BLaER1 treated with 17β-estradiol and CSF1 and Interleukin-3, amounts not matched to agents 10 nM and 100 nM (cell line): ENCODE data around the gene LCA5L.
A peak's percentile ranks its signal among the peaks of the same experiment; 100 is the strongest.
"Not testable (repeated sequence)": the region's sequence is repeated elsewhere in the genome, so short reads cannot be mapped to it uniquely, and the experiment has no call there.

Source experiments
- H3K27ac ChIP-seq, 11 experiments: shearing (Covaris generic); formaldehyde crosslinking; 2 replicates each; pipeline ENCODE4 v1.8.1; 2022
- H3K27me3 ChIP-seq, 11 experiments: shearing (Covaris generic); formaldehyde crosslinking; 2 replicates each; pipeline ENCODE4 v1.8.1; 2022
- H3K36me3 ChIP-seq, 11 experiments: shearing (Covaris generic); formaldehyde crosslinking; 2 replicates each; pipeline ENCODE4 v1.8.1; 2022
- H3K4me1 ChIP-seq, 10 experiments: shearing (Covaris generic); formaldehyde crosslinking; 2 replicates each; pipeline ENCODE4 v1.8.1; 2022
- H3K4me2 ChIP-seq, 11 experiments: shearing (Covaris generic); formaldehyde crosslinking; 2 replicates each; pipeline ENCODE4 v1.8.1; 2022
- H3K4me3 ChIP-seq, 10 experiments: shearing (Covaris generic); formaldehyde crosslinking; 2 replicates each; pipeline ENCODE4 v1.8.1; 2022
- H3K9ac ChIP-seq, 11 experiments: shearing (Covaris generic); formaldehyde crosslinking; 2 replicates each; pipeline ENCODE4 v1.8.1; 2022
- H3K9me3 ChIP-seq, 11 experiments: shearing (Covaris generic); formaldehyde crosslinking; replicated peaks in 1 of 11; 2 replicates each; pipeline ENCODE4 v1.8.1; 2022
- H4K20me1 ChIP-seq, 11 experiments: shearing (Covaris generic); formaldehyde crosslinking; 2 replicates each; pipeline ENCODE4 v1.8.1; 2022
- Cebpa-rat ChIP-seq, 11 experiments: shearing (Covaris generic); IDR thresholded peaks; 2 replicates each; pipeline ENCODE4 v1.8.1; 2022

The LCA5L gene

DNA sequence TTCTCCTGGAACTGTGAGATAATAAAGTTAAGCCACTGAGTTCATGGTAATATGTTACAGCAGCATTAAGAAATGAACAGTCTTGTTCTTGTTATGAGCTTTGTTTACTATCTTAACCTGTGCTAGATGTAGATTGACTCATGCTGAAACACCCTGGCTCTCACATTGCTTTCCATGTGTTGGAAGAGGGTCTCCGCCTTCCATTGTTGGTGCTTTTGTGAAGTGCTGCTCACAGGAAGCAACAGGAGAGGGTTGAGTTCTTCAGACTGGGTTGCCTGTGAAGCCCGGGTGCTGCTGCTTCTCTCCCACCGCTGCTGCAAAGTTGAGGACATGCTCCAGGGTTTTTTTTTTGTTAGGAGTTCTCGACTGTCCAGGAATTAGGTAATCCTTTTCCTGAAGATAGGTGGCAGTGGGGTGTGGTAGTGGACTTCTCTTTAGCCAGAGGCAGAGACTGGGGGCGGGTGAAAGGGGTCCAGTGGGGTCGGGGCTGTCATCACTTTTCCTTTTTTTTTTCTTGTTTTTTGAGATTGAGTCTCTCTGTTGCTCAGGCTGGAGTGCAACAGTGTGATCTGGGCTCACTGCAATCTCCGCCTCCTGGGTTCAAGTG, 68.0 kb downstream of the LCA5L start:
- Histone ChIP-seq H3K9ac (no peak overlapping the region), H3K36me3 (no peaks in the 10 kb centered on the region; a peak in 2 of 22 replicates), H3K27me3 (no peaks in the 10 kb centered on the region), H4K20me1 (no peaks in the 10 kb centered on the region), H3K4me2 (no peak overlapping the region), H3K4me3 (no peak overlapping the region), H3K4me1 (peaks cover 16 to 50% (median 38%) of the 10 kb centered on the region in 10 experiments), H3K27ac (no peak overlapping the region), H3K9me3 (no peaks in the 10 kb centered on the region)
- no peak for TF ChIP-seq Cebpa-rat (IDR thresholded peaks at IDR 0.05)

DNA sequence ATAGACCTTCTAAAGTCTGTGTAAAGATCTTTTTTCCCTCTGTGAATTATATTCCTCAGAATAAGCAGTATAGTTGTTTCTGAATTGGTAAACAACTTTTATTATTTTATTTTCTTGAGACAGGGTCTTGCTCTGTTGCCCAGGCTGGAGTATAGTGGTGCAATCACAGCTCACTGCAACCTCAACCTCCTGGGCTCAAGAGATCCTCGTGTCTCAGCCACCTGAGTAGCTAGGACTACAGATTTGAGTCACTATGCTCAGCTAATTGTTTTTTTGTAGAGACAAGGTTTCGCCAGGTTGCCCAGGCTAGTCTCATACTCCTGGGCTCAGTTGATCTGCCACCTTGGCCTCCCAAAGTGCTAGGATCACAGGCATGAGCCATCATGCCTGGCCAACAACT, 70.1 kb downstream of the LCA5L start:
- Histone ChIP-seq H4K20me1 (no peaks in the 10 kb centered on the region), H3K4me3 (no peak overlapping the region), H3K4me2 (no peak overlapping the region), H3K4me1 (peaks cover 16 to 57% (median 38%) of the 10 kb centered on the region in 10 experiments), H3K9ac (no peak overlapping the region), H3K9me3 (no peaks in the 10 kb centered on the region), H3K27me3 (no peaks in the 10 kb centered on the region), H3K27ac (no peak overlapping the region), H3K36me3 (no peaks in the 10 kb centered on the region)
- TF ChIP-seq Cebpa-rat (IDR thresholded peaks at IDR 0.05) = no peak

DNA sequence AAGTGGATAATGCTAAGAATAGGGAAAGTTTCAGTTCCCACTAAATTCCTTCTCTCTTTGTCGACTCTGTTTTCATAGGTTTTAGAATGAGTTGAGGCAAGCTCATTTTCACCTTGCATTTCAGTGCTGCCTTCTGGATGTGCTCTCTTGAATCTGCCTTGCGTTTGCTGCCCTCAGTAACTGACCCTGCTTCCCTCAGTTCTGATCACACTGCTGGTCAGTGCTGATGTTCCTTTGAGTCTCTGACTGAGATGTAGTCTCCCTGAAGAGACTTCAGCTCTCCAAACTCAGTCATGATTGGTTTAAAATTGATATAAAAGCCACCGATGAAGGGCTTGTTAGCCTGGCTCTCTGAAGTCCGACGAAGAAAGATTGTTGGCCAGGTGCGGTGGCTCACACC, 71.5 kb downstream of the LCA5L start:
- no peak overlapping the region for H3K4me3 ChIP-seq
- H3K27me3 ChIP-seq = no peaks in the 10 kb centered on the region
- H3K36me3 ChIP-seq = no peaks in the 10 kb centered on the region
- no peaks in the 10 kb centered on the region for H4K20me1 ChIP-seq
- peak overlapping the region in 9 of 11 experiments; percentile 20 to 70 (median 47); a peak in 17 of 22 replicates for H3K4me2 ChIP-seq
- no peaks in the 10 kb centered on the region for H3K9me3 ChIP-seq
- peak overlapping the region in 7 of 11 experiments; percentile 32 to 72 (median 58); a peak in 12 of 22 replicates for H3K27ac ChIP-seq
- no peak for TF ChIP-seq Cebpa-rat (IDR thresholded peaks at IDR 0.05)
- H3K4me1 ChIP-seq = peaks cover 18 to 66% (median 46%) of the 10 kb centered on the region in 10 experiments
- peak overlapping the region in 9 of 11 experiments; percentile 4 to 53 (median 40); a peak in 12 of 22 replicates for H3K9ac ChIP-seq

DNA sequence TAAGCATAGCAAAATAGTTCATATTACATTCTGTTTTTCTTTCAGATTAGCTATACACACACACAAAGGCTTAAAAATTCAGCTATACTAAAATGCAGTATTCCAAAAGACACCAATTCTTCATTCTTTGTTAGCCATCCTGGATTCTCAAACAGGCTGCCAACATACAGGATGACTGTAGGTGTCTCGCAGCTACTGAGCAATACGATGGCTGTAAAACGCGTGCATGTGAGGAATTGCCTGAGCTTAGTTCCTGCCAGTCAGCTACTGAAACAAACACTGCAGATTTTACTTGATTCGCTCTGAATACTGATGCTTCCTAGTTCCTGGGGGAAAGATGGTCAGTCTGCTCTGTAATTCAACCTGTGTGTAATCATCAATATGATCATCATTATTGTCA, 71.9 kb downstream of the LCA5L start:
- H3K27me3 ChIP-seq = no peaks in the 10 kb centered on the region
- no peaks in the 10 kb centered on the region for H3K9me3 ChIP-seq
- peak overlapping the region in 9 of 11 experiments; percentile 20 to 70 (median 47); a peak in 16 of 22 replicates for H3K4me2 ChIP-seq
- H4K20me1 ChIP-seq = no peaks in the 10 kb centered on the region
- no peak overlapping the region for H3K4me3 ChIP-seq
- no peaks in the 10 kb centered on the region for H3K36me3 ChIP-seq
- H3K4me1 ChIP-seq = peaks cover 18 to 70% (median 47%) of the 10 kb centered on the region in 10 experiments
- no peak for TF ChIP-seq Cebpa-rat (IDR thresholded peaks at IDR 0.05)
- peak overlapping the region in 9 of 11 experiments; percentile 4 to 53 (median 40); a peak in 10 of 22 replicates for H3K9ac ChIP-seq
- peak overlapping the region in 7 of 11 experiments; percentile 32 to 72 (median 58); a peak in 12 of 22 replicates for H3K27ac ChIP-seq

DNA sequence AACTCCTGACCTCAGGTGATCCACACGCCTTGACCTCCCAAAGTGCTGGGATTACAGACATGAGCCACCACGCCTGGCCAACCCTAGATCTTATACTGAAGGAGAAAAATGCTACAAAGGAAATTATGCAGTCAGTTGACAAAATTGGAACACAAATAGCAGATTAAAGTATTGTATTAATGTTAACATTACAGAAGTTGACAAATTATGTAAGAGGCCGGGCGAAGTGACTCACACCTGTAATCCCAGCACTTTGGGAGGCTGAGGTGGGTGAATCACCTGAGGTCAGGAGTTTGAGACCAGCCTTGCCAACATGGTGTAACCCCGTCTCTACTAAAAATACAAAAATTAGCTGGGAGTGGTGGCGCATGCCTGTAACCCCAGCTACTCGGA, 75.7 kb downstream of the LCA5L start:
- Histone ChIP-seq H3K27ac (peak overlapping the region; percentile 29 to 92 (median 87); a peak in 21 of 22 replicates), H3K4me1 (peaks cover 18 to 65% (median 47%) of the 10 kb centered on the region in 10 experiments), H3K9me3 (peaks cover 0 to 13% (median 7%) of the 10 kb centered on the region in 11 experiments; a peak in 15 of 22 replicates), H3K9ac (peak overlapping the region in 8 of 11 experiments; percentile 53 to 80 (median 72); a peak in 15 of 22 replicates), H3K4me2 (peak overlapping the region; percentile 58 to 89 (median 79); a peak in 20 of 22 replicates), H3K4me3 (peak overlapping the region in 1 of 10 experiments; percentile 26; a peak in 2 of 20 replicates)
- not testable (repeated sequence) for H3K36me3 ChIP-seq, H3K27me3 ChIP-seq, H4K20me1 ChIP-seq

DNA sequence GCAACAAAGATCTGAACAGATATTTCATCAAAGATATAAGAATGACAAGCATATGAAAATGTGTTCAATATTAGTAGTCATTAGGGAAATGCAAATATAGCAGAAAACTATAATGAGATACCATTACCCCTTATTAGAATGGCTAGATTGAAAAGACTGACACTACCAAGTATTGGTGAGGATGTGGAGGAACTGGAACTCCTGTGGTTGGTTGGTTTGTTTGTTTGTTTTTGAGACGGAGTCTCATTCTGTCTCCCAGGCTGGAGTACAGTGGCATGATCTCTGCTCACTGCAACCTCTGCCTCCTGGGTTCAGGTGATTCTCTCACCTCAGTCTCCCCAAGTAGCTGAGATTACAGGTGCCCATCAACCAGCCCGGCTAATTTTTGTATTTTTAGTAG, 77.8 kb downstream of the LCA5L start:
- Histone ChIP-seq H3K36me3 (no peaks in the 10 kb centered on the region), H3K4me2 (no peak overlapping the region), H3K4me3 (no peak overlapping the region), H3K27me3 (no peaks in the 10 kb centered on the region), H3K9me3 (peaks cover 0 to 13% (median 7%) of the 10 kb centered on the region in 11 experiments; a peak in 15 of 22 replicates), H3K9ac (no peak overlapping the region), H3K4me1 (peaks cover 18 to 51% (median 29%) of the 10 kb centered on the region in 10 experiments), H3K27ac (no peak overlapping the region; a peak in 1 of 22 replicates), H4K20me1 (no peaks in the 10 kb centered on the region)
- TF ChIP-seq Cebpa-rat (IDR thresholded peaks at IDR 0.05) = no peak

DNA sequence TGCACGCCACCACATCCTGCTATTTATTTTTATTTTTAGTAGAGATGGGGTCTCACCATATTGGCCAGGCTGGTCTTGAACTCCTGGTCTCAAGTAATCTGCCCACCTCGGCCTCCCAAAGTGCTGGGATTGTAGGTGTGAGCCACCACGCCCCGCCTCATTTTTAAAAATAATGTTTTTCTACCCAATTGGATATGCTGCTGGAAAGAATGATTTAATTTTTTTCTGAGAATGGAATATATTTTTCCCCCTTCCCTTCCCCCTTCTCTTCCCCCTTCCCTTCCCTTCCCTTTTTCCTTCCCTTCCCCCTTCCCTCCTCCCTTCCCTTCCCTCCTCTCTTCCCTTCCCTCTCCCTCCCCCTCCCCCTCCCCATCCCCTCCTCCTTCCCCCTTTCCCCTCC, 79.0 kb downstream of the LCA5L start:
- no peaks in the 10 kb centered on the region for H4K20me1 ChIP-seq
- no peak overlapping the region for H3K4me3 ChIP-seq
- no peaks in the 10 kb centered on the region for H3K36me3 ChIP-seq
- TF ChIP-seq Cebpa-rat (IDR thresholded peaks at IDR 0.05) = no peak
- peaks cover 18 to 51% (median 35%) of the 10 kb centered on the region in 10 experiments for H3K4me1 ChIP-seq
- no peak overlapping the region for H3K4me2 ChIP-seq
- H3K27ac ChIP-seq = no peak overlapping the region
- H3K9me3 ChIP-seq = peaks cover 0 to 13% (median 7%) of the 10 kb centered on the region in 11 experiments; a peak in 15 of 22 replicates
- no peak overlapping the region for H3K9ac ChIP-seq
- H3K27me3 ChIP-seq = no peaks in the 10 kb centered on the region

DNA sequence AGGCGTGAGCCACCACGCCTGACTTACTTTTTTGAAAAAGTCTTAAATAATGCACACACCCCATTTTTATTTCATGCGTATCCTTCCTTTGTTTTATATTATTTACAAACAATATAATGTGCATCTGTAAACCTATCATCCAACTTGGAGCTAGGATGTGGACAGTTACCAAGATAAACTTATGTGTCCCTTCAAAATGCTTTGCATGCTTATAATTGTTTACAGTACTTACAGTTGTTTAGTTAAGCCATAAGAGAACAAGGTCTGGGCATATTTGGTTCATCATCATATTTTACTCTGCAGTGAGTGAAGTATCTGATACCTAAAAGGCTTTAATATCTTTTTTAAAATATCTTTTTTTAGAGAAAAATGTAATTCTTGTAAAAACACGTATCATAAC, 80.6 kb downstream of the LCA5L start:
- Histone ChIP-seq H4K20me1 (no peaks in the 10 kb centered on the region), H3K9ac (no peak overlapping the region), H3K27me3 (no peaks in the 10 kb centered on the region), H3K9me3 (peaks cover 0 to 13% (median 7%) of the 10 kb centered on the region in 11 experiments; a peak in 15 of 22 replicates), H3K27ac (no peak overlapping the region), H3K36me3 (no peaks in the 10 kb centered on the region), H3K4me3 (no peak overlapping the region), H3K4me1 (peaks cover 3 to 39% (median 20%) of the 10 kb centered on the region in 10 experiments; a peak in 19 of 20 replicates), H3K4me2 (no peak overlapping the region)
- no peak for TF ChIP-seq Cebpa-rat (IDR thresholded peaks at IDR 0.05)

DNA sequence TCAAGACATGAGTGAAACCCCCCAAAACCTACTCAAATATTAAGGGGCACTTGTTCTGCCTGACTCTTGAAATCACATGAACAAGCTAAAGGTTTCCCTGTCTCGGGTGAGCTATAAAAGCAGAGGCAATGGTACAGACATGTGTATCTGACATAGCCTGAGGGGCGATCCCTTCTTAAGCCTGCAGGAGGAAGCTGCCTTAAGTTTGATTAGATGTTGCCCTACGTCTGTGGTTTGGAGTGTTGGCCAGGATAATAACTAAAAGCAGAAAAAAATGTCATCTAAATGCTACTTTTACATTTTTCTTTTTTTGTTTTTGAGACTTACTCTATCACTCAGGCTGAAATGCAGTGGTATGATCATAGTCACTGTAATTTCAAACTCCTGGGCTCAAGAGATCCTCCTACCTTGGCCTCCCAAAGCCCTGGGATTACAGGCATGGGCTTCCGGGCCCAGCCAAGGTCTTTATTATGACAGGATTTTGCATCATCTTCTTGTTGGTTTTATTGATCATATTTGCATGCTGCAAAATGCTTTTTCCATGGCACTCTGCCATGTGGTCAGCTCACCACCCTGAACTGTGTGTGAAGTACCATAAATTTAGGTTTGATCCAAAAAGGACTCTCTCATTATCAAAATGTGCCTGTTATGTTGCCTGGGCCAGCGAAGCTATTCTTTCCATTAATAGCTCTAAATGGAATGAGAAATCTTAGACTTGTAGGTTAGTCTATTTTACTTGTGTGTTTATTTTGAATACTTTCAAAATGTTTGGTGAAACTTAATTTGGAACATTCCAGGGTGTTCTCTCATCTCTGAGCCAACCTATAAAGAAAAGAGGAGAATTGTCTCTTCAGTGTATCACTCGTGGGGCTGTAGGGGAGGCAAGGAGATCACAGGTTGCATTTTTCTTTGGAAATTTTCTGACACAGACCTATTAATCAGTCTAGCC, 81.7 kb downstream of the LCA5L start:
- Histone ChIP-seq H3K9ac (no peak overlapping the region), H4K20me1 (no peaks in the 10 kb centered on the region), H3K4me3 (no peak overlapping the region), H3K36me3 (no peaks in the 10 kb centered on the region), H3K9me3 (peaks cover 0 to 13% (median 7%) of the 10 kb centered on the region in 11 experiments; a peak in 15 of 22 replicates), H3K4me2 (no peak overlapping the region), H3K4me1 (peaks cover 0 to 28% (median 11%) of the 10 kb centered on the region in 10 experiments; a peak in 15 of 20 replicates), H3K27me3 (no peaks in the 10 kb centered on the region), H3K27ac (no peak overlapping the region)
- no peak for TF ChIP-seq Cebpa-rat (IDR thresholded peaks at IDR 0.05)
